ENCODE measurements around the gene ONECUT3.

Gene ONECUT3

GRCh38 chr19:1815605-1816529 is 62.6 kb downstream of the ONECUT3 start:
- no peak for TF ChIP-seq CTCF (IDR thresholded peaks at IDR 0.05; ENCODE audit: low read depth, low read length)

GRCh38 chr19:1816530-1817298 is 63.4 kb downstream of the ONECUT3 start:
- no peak for TF ChIP-seq CTCF (IDR thresholded peaks at IDR 0.05; ENCODE audit: low read depth, low read length)
- H3K4me3 ChIP-seq (ENCODE audit: low read depth, low read length), result no peak overlapping the region

More at GRCh38 chr19:1815605-1816529, 62.6 kb downstream of the ONECUT3 start:
- no peak overlapping the region for H3K4me3 ChIP-seq (ENCODE audit: low read depth, low read length)

- no peak for TF ChIP-seq CTCF (IDR thresholded peaks at IDR 0.05; ENCODE audit: low read depth, low read length)
- H3K4me3 ChIP-seq (ENCODE audit: low read depth, low read length), result no peak overlapping the region
Observed at GRCh38 chr19:1817553-1818179, 64.4 kb downstream of the ONECUT3 start.

DNA sequence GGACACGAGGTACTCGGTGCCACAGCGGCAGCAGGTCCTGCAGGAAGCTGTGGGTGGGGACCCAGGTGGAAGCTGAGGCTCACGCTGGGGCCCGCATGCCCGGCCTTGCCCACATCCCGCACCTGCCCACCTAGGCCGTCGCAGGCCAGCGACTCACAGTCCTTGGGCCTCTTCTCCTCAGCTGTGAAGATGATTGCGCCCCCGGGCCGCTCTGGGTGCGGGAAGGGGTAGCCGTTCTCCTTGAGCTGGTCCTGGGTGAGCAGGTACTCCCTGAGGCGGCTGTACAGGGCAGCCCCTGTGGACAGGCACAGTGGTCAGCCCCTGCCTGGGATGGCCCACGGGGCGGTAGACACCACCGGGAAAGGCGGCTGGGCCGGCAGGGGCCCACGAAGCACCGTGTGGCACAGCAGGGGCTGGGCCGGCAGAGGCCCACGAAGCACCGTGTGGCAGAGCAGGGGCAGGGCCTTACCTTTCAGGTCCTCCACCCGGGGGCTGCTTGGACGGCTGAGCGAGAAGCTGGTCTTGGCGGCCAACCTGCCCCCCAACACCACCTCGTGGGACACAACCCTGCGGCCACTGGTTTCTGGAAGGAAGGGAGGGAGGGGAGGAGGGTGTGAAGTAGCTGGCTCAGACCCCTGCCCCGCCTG is 65.4 kb downstream of the ONECUT3 start:
- no peak overlapping the region for H3K4me3 ChIP-seq (ENCODE audit: low read depth, low read length)
- TF ChIP-seq CTCF (IDR thresholded peaks at IDR 0.05; ENCODE audit: low read depth, low read length), result no peak

GRCh38 chr19:1819341-1820255 is 66.3 kb downstream of the ONECUT3 start:
- no peak for TF ChIP-seq CTCF (IDR thresholded peaks at IDR 0.05; ENCODE audit: low read depth, low read length)
- no peak overlapping the region for H3K4me3 ChIP-seq (ENCODE audit: low read depth, low read length)

- H3K4me3 ChIP-seq (ENCODE audit: low read depth, low read length), result no peak overlapping the region
- no peak for TF ChIP-seq CTCF (IDR thresholded peaks at IDR 0.05; ENCODE audit: low read depth, low read length)
Observed at GRCh38 chr19:1822210-1822609, 68.9 kb downstream of the ONECUT3 start.

All from WI38 (cell line).